Measurements from ENCODE around the gene DLX2.

- TF ChIP-seq CTCF (IDR thresholded peaks at IDR 0.05; ENCODE audit: extremely low read depth in 1 of 2, insufficient read depth in 1 of 2, low read depth in 1 of 2, low read length in 2 of 2) = no peak
- TF ChIP-seq EZH2 (IDR thresholded peaks at IDR 0.05; ENCODE audit: borderline replicate concordance, low read depth, low read length, severe bottlenecking) = no peak
- no peak for TF ChIP-seq GATA2 (IDR thresholded peaks at IDR 0.05; ENCODE audit: insufficient read depth, insufficient read length, low read depth, low read length)
- TF ChIP-seq POLR2A (IDR thresholded peaks at IDR 0.05; ENCODE audit: low read depth, low read length) = no peak
Observed at GRCh38 chr2:172062402-172063004, 40.2 kb downstream of the DLX2 start.
